Endothelial cell of umbilical vein (primary cell): Measurements from ENCODE around the gene GRWD1. TPM values are rescaled to one million over a fixed set of nuclear protein-coding genes. Genes with fewer than 3 reads are reported as not detected.

Source experiments
- BruUV-seq: library from RNA; stranded (reverse); fragments of 400-500 nt; replicated peaks from 2 replicates; lab custom pipeline; 2021; lab: Mats Ljungman, UMichigan
- CTCF ChIA-PET: fragments of 300-600, 350-600 bp; sonication (Branson Sonifier 250); formaldehyde crosslinking; loops from one replicate; lab custom pipeline; 2021; ENCODE audit warnings: antibody characterized with exemption, inconsistent platforms; lab: Charles Lee
- POLR2A ChIA-PET: fragments of 300-600, 350-600 bp; sonication (Branson Sonifier 250); formaldehyde crosslinking; loops from one replicate; lab custom pipeline; 2021; ENCODE audit warnings: antibody characterized with exemption, inconsistent platforms; lab: Charles Lee
- DNase-seq: peaks from one replicate; pipeline ENCODE4 v3.0.0-alpha.2; 2011; ENCODE audit warnings: low read depth, low spot score
- FAIRE-seq: peaks from 2 replicates; lab custom pipeline; 2011; peaks lifted over from hg19 to GRCh38; lab: Jason Lieb, UNC
- H2AFZ ChIP-seq: 2 replicates; pipeline ENCODE4 v1.6.0; 2012; ENCODE audit warnings: low read depth, low read length, control low read depth, inconsistent platforms
- H3K27ac ChIP-seq: 2 replicates; pipeline ENCODE4 v1.5.1; 2011; ENCODE audit warnings: low read depth, mild to moderate bottlenecking, control low read depth, low read length, moderate library complexity; ENCODE audit not compliant: insufficient read depth
- H3K27me3 ChIP-seq, 2 experiments: 2 replicates each; pipeline versions ENCODE4 v1.6.0 to v1.6.1; 2011; ENCODE audit warnings: low read length in 2 of 2, mixed read lengths in 1 of 2; ENCODE audit not compliant: control insufficient read depth in 2 of 2, insufficient read depth in 2 of 2
- H3K36me3 ChIP-seq, 2 experiments: 2 replicates in 1 of 2; 3 replicates in 1 of 2; pipeline ENCODE4 v1.5.1; 2011; ENCODE audit warnings: low read length in 2 of 2, mild to moderate bottlenecking in 1 of 2, moderate library complexity in 1 of 2; ENCODE audit not compliant: control insufficient read depth in 2 of 2, insufficient read depth in 2 of 2; ENCODE audit errors: extremely low read depth in 1 of 2
- H3K4me1 ChIP-seq: 3 replicates; pipeline ENCODE4 v1.5.1; 2011; ENCODE audit warnings: mild to moderate bottlenecking, low read length; ENCODE audit not compliant: control insufficient read depth, insufficient read depth; ENCODE audit errors: extremely low read depth
- H3K4me2 ChIP-seq: 2 replicates; pipeline ENCODE4 v1.6.1; 2011; ENCODE audit warnings: low read length, control low read depth, mixed read lengths; ENCODE audit not compliant: insufficient read depth
- H3K4me3 ChIP-seq, 3 experiments: fragments of 200-600 bp in 1 of 3; sonication (generic), shearing (Covaris generic) in 1 of 3; replicated peaks in 1 of 3; 2 replicates each; pipeline ENCODE4 v1.5.1; 2011 to 2016; ENCODE audit warnings: control low read depth in 3 of 3, low read length in 3 of 3, mild to moderate bottlenecking in 2 of 3, inconsistent platforms in 1 of 3, low read depth in 1 of 3, moderate library complexity in 1 of 3; ENCODE audit not compliant: insufficient read depth in 1 of 3
- H3K79me2 ChIP-seq: 2 replicates; pipeline ENCODE4 v1.6.0; 2012; ENCODE audit warnings: low read length, inconsistent platforms; ENCODE audit not compliant: control insufficient read depth, insufficient read depth
- H3K9ac ChIP-seq: replicated peaks from 2 replicates; pipeline ENCODE3; 2011; ENCODE audit warnings: low read length, control low read depth; ENCODE audit not compliant: insufficient read depth; ENCODE audit errors: extremely low read depth
- H3K9me1 ChIP-seq: replicated peaks from 3 replicates; pipeline ENCODE4 v1.6.0; 2011; ENCODE audit warnings: mild to moderate bottlenecking, low read length; ENCODE audit not compliant: control insufficient read depth, insufficient read depth; ENCODE audit errors: extremely low read depth
- H3K9me3 ChIP-seq: replicated peaks from 2 replicates; pipeline ENCODE4 v1.5.1; 2012; ENCODE audit warnings: low read length, inconsistent platforms; ENCODE audit not compliant: control insufficient read depth, insufficient read depth
- H4K20me1 ChIP-seq: replicated peaks from 2 replicates; pipeline ENCODE3; 2011; ENCODE audit warnings: mild to moderate bottlenecking, low read length; ENCODE audit not compliant: control insufficient read depth, insufficient read depth; ENCODE audit errors: extremely low read depth
- EZH2 ChIP-seq: IDR thresholded peaks from 2 replicates; pipeline ENCODE4 v1.6.1; 2012; ENCODE audit warnings: borderline replicate concordance, low read depth, mild to moderate bottlenecking, moderate library complexity, low read length, inconsistent platforms; ENCODE audit not compliant: severe bottlenecking
- FOS ChIP-seq: IDR thresholded peaks from 2 replicates; pipeline ENCODE4 v1.6.1; 2011; ENCODE audit warnings: mild to moderate bottlenecking, low read length, moderate library complexity, borderline replicate concordance; ENCODE audit not compliant: insufficient read depth
- GATA2 ChIP-seq: IDR thresholded peaks from 2 replicates; pipeline ENCODE4 v1.7.0; 2011; ENCODE audit warnings: low read depth, mild to moderate bottlenecking, moderate library complexity, mixed read lengths, low read length; ENCODE audit not compliant: insufficient read length, insufficient read depth
- JUN ChIP-seq: IDR thresholded peaks from 2 replicates; pipeline ENCODE4 v1.6.1; 2011; ENCODE audit warnings: borderline replicate concordance, low read depth; ENCODE audit not compliant: insufficient read length, insufficient read depth
- MAX ChIP-seq: IDR thresholded peaks from 2 replicates; pipeline ENCODE4 v1.6.1; 2011; ENCODE audit not compliant: insufficient read depth, insufficient read length
- MYC ChIP-seq: IDR thresholded peaks from one replicate; pipeline ENCODE4 v1.6.1; 2011; ENCODE audit warnings: mild to moderate bottlenecking, low read depth, low read length
- POLR2A ChIP-seq: IDR thresholded peaks from 2 replicates; pipeline ENCODE4 v1.6.1; 2012; ENCODE audit warnings: low read depth, mild to moderate bottlenecking, control low read depth, low read length
- POLR2AphosphoS5 ChIP-seq: IDR thresholded peaks from 2 replicates; pipeline ENCODE4 v1.6.1; 2012; ENCODE audit warnings: low read depth, mild to moderate bottlenecking, control low read depth, low read length, moderate library complexity; ENCODE audit not compliant: insufficient read depth
- dilution Hi-C: fragments of 300-500 bp; cut with MboI; formaldehyde crosslinking; loops from one replicate; pipeline ENCODE4 v1.15.0; 2019; ENCODE audit warnings: low sequenced_read_pairs; ENCODE audit not compliant: extremely low pct_ligation_motif_present
- intact Hi-C: fragments of 100-400 bp; cut with micrococcal nuclease; formaldehyde crosslinking; loops from one replicate; pipeline ENCODE4 v1.10.0; 2022
- polyA plus RNA-seq, 4 experiments: library from polyadenylated mRNA; depleted of rRNA in 3 of 4; stranded (reverse) in 3 of 4; unstranded in 1 of 4; fragments of >200 nt; gene quantifications; 2 replicates each; pipeline versions ENCODE4 v1.2.1 to v1.2.3, GENCODE V29; 2011 to 2012; ENCODE audit warnings: missing spikeins in 1 of 4
- total RNA-seq: library from RNA; stranded (reverse); gene quantifications from 2 replicates; pipeline ENCODE4 v1.2.3, GENCODE V29; 2021
- TF ChIP-seq, protein P1 (sequence below), 2 donors: IDR thresholded peaks; 1 replicate in 1 of 2; 2 replicates in 1 of 2; pipeline ENCODE4 v1.5.1; 2011; ENCODE audit warnings: low read length in 2 of 2, mild to moderate bottlenecking in 2 of 2, moderate library complexity in 2 of 2, control low read depth in 1 of 2, inconsistent platforms in 1 of 2, low read depth in 1 of 2; ENCODE audit not compliant: insufficient read depth in 1 of 2; ENCODE audit errors: extremely low read depth in 1 of 2

GRWD1 gene
- total and polyA plus RNA-seq, 2 donors (not counting 3 experiments of a cell fraction or from before 2014, with no cell fraction given) = 26.3 to 52.7 TPM

- TF ChIP-seq POLR2AphosphoS5 (no peak), EZH2 (no peak), JUN (no peak), GATA2 (no peak), FOS (no peak)
- no peaks in the 10 kb centered on the region for H3K79me2 ChIP-seq
- H2AFZ ChIP-seq = no peak overlapping the region
- dilution Hi-C loops (no loop called here), intact Hi-C loops (no loop called here)
- H3K27me3 ChIP-seq = peaks cover 3% of the 10 kb centered on the region in 2 experiments
- DNase-seq (no peak), FAIRE-seq (no peak)
- no peak overlapping the region for H3K4me3 ChIP-seq
- no peaks in the 10 kb centered on the region for H3K36me3 ChIP-seq
- H3K4me2 ChIP-seq = no peak overlapping the region
- POLR2A ChIA-PET = interaction anchor here (0.6 kb wide), 1 partner anchor 228 kb away, joined by 3 read pairs; no protein-coding TSS in a partner anchor
- H3K9ac ChIP-seq = no peak overlapping the region
- no TSS peak for BruUV-seq
- no peak overlapping the region for H3K27ac ChIP-seq
- H3K9me3 ChIP-seq = no peaks in the 10 kb centered on the region
- H3K9me1 ChIP-seq = no peaks in the 10 kb centered on the region
- H3K4me1 ChIP-seq = no peaks in the 10 kb centered on the region
- no peaks in the 10 kb centered on the region for H4K20me1 ChIP-seq
- CTCF ChIA-PET = interaction anchor here (1.2 kb wide), 1 partner anchor 45 kb away, joined by 3 read pairs; the partner anchor contains the start of gene KDELR1
Observed at GRCh38 chr19:48436586-48436985, 9.2 kb upstream of the GRWD1 start.

DNA sequence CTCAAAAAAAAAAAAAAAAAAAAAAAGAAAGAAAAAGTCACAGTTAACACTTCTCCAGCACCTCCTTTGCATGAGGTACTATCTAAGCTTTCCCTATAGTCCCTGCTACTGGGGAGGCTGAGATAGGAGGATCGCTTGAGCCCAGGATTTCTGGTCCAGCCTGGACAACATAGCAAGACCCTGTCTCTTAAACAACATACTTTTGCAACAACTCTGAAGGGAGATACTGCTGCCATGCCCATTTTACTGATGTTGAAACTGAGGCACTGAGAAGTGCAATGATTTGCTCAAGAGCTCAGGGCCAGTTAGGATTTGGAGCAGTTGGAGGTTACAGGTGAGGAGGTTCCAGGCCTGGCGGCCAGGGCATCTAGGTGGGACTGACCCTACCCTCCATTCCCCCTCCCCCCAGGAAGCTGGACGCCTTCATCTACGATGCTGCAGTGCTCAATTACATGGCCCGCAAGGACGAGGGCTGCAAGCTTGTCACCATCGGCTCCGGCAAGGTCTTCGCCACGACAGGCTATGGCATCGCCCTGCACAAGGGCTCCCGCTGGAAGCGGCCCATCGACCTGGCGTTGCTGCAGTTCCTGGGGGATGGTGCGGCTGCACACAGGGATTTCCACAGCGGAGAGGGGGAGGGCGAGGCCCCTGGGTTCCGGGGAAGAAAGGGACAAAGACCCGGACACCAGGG is 4.3 kb upstream of the GRWD1 start:
- no TSS peak for BruUV-seq
- ChIA-PET CTCF (interaction anchor here (1.6 to 1.7 kb wide), 2 partner anchors 11 to 51 kb away, joined by 6 read pairs; partner anchors contain the start of gene KDELR1), POLR2A (no interaction called here)
- Histone ChIP-seq H4K20me1 (no peaks in the 10 kb centered on the region), H2AFZ (no peak overlapping the region), H3K4me2 (no peak overlapping the region), H3K9me3 (no peaks in the 10 kb centered on the region), H3K4me3 (no peak overlapping the region), H3K4me1 (peaks cover 14% of the 10 kb centered on the region), H3K79me2 (peaks cover 6% of the 10 kb centered on the region), H3K27me3 (peaks cover 7 to 19% of the 10 kb centered on the region in 2 experiments), H3K27ac (no peak overlapping the region), H3K9me1 (no peaks in the 10 kb centered on the region), H3K9ac (no peak overlapping the region), H3K36me3 (no peaks in the 10 kb centered on the region)
- TF ChIP-seq, protein P1, sequence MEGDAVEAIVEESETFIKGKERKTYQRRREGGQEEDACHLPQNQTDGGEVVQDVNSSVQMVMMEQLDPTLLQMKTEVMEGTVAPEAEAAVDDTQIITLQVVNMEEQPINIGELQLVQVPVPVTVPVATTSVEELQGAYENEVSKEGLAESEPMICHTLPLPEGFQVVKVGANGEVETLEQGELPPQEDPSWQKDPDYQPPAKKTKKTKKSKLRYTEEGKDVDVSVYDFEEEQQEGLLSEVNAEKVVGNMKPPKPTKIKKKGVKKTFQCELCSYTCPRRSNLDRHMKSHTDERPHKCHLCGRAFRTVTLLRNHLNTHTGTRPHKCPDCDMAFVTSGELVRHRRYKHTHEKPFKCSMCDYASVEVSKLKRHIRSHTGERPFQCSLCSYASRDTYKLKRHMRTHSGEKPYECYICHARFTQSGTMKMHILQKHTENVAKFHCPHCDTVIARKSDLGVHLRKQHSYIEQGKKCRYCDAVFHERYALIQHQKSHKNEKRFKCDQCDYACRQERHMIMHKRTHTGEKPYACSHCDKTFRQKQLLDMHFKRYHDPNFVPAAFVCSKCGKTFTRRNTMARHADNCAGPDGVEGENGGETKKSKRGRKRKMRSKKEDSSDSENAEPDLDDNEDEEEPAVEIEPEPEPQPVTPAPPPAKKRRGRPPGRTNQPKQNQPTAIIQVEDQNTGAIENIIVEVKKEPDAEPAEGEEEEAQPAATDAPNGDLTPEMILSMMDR (IDR thresholded peaks at IDR 0.05; ENCODE audit: extremely low read depth in 1 of 2, insufficient read depth in 1 of 2, low read depth in 1 of 2, low read length in 2 of 2) = no peak
- TF ChIP-seq GATA2 (no peak), MAX (no peak), MYC (no peak), FOS (no peak), EZH2 (no peak), POLR2A (no peak), JUN (no peak), POLR2AphosphoS5 (no peak)
- FAIRE-seq = no peak
- no peak for DNase-seq
- intact Hi-C loops = no loop called here
- dilution Hi-C loops = no loop called here
